Endothelial cell of umbilical vein (primary cell): ENCODE results near the gene KLHDC9. TPM values are rescaled to one million over a fixed set of nuclear protein-coding genes. Genes with fewer than 3 reads are reported as not detected.

ENCODE experiments used
- BruUV-seq: library from RNA; stranded (reverse); fragments of 400-500 nt; replicated peaks from 2 replicates; lab custom pipeline; 2021; lab: Mats Ljungman, UMichigan
- CTCF ChIA-PET: fragments of 300-600, 350-600 bp; sonication (Branson Sonifier 250); formaldehyde crosslinking; loops from one replicate; lab custom pipeline; 2021; ENCODE audit warnings: antibody characterized with exemption, inconsistent platforms; lab: Charles Lee
- POLR2A ChIA-PET: fragments of 300-600, 350-600 bp; sonication (Branson Sonifier 250); formaldehyde crosslinking; loops from one replicate; lab custom pipeline; 2021; ENCODE audit warnings: antibody characterized with exemption, inconsistent platforms; lab: Charles Lee
- DNase-seq: peaks from one replicate; pipeline ENCODE4 v3.0.0-alpha.2; 2011; ENCODE audit warnings: low read depth, low spot score
- FAIRE-seq: peaks from 2 replicates; lab custom pipeline; 2011; peaks lifted over from hg19 to GRCh38; lab: Jason Lieb, UNC
- H2AFZ ChIP-seq: 2 replicates; pipeline ENCODE4 v1.6.0; 2012; ENCODE audit warnings: low read depth, low read length, control low read depth, inconsistent platforms
- H3K27ac ChIP-seq: 2 replicates; pipeline ENCODE4 v1.5.1; 2011; ENCODE audit warnings: low read depth, mild to moderate bottlenecking, control low read depth, low read length, moderate library complexity; ENCODE audit not compliant: insufficient read depth
- H3K27me3 ChIP-seq, 2 experiments: 2 replicates each; pipeline versions ENCODE4 v1.6.0 to v1.6.1; 2011; ENCODE audit warnings: low read length in 2 of 2, mixed read lengths in 1 of 2; ENCODE audit not compliant: control insufficient read depth in 2 of 2, insufficient read depth in 2 of 2
- H3K36me3 ChIP-seq, 2 experiments: 2 replicates in 1 of 2; 3 replicates in 1 of 2; pipeline ENCODE4 v1.5.1; 2011; ENCODE audit warnings: low read length in 2 of 2, mild to moderate bottlenecking in 1 of 2, moderate library complexity in 1 of 2; ENCODE audit not compliant: control insufficient read depth in 2 of 2, insufficient read depth in 2 of 2; ENCODE audit errors: extremely low read depth in 1 of 2
- H3K4me1 ChIP-seq: 3 replicates; pipeline ENCODE4 v1.5.1; 2011; ENCODE audit warnings: mild to moderate bottlenecking, low read length; ENCODE audit not compliant: control insufficient read depth, insufficient read depth; ENCODE audit errors: extremely low read depth
- H3K4me2 ChIP-seq: 2 replicates; pipeline ENCODE4 v1.6.1; 2011; ENCODE audit warnings: low read length, control low read depth, mixed read lengths; ENCODE audit not compliant: insufficient read depth
- H3K4me3 ChIP-seq, 3 experiments: fragments of 200-600 bp in 1 of 3; sonication (generic), shearing (Covaris generic) in 1 of 3; replicated peaks in 1 of 3; 2 replicates each; pipeline ENCODE4 v1.5.1; 2011 to 2016; ENCODE audit warnings: control low read depth in 3 of 3, low read length in 3 of 3, mild to moderate bottlenecking in 2 of 3, inconsistent platforms in 1 of 3, low read depth in 1 of 3, moderate library complexity in 1 of 3; ENCODE audit not compliant: insufficient read depth in 1 of 3
- H3K79me2 ChIP-seq: 2 replicates; pipeline ENCODE4 v1.6.0; 2012; ENCODE audit warnings: low read length, inconsistent platforms; ENCODE audit not compliant: control insufficient read depth, insufficient read depth
- H3K9ac ChIP-seq: replicated peaks from 2 replicates; pipeline ENCODE3; 2011; ENCODE audit warnings: low read length, control low read depth; ENCODE audit not compliant: insufficient read depth; ENCODE audit errors: extremely low read depth
- H3K9me1 ChIP-seq: replicated peaks from 3 replicates; pipeline ENCODE4 v1.6.0; 2011; ENCODE audit warnings: mild to moderate bottlenecking, low read length; ENCODE audit not compliant: control insufficient read depth, insufficient read depth; ENCODE audit errors: extremely low read depth
- H3K9me3 ChIP-seq: replicated peaks from 2 replicates; pipeline ENCODE4 v1.5.1; 2012; ENCODE audit warnings: low read length, inconsistent platforms; ENCODE audit not compliant: control insufficient read depth, insufficient read depth
- H4K20me1 ChIP-seq: replicated peaks from 2 replicates; pipeline ENCODE3; 2011; ENCODE audit warnings: mild to moderate bottlenecking, low read length; ENCODE audit not compliant: control insufficient read depth, insufficient read depth; ENCODE audit errors: extremely low read depth
- CTCF ChIP-seq, 2 donors: IDR thresholded peaks; 1 replicate in 1 of 2; 2 replicates in 1 of 2; pipeline ENCODE4 v1.5.1; 2011; ENCODE audit warnings: low read length in 2 of 2, mild to moderate bottlenecking in 2 of 2, moderate library complexity in 2 of 2, control low read depth in 1 of 2, inconsistent platforms in 1 of 2, low read depth in 1 of 2; ENCODE audit not compliant: insufficient read depth in 1 of 2; ENCODE audit errors: extremely low read depth in 1 of 2
- EZH2 ChIP-seq: IDR thresholded peaks from 2 replicates; pipeline ENCODE4 v1.6.1; 2012; ENCODE audit warnings: borderline replicate concordance, low read depth, mild to moderate bottlenecking, moderate library complexity, low read length, inconsistent platforms; ENCODE audit not compliant: severe bottlenecking
- FOS ChIP-seq: IDR thresholded peaks from 2 replicates; pipeline ENCODE4 v1.6.1; 2011; ENCODE audit warnings: mild to moderate bottlenecking, low read length, moderate library complexity, borderline replicate concordance; ENCODE audit not compliant: insufficient read depth
- JUN ChIP-seq: IDR thresholded peaks from 2 replicates; pipeline ENCODE4 v1.6.1; 2011; ENCODE audit warnings: borderline replicate concordance, low read depth; ENCODE audit not compliant: insufficient read length, insufficient read depth
- MAX ChIP-seq: IDR thresholded peaks from 2 replicates; pipeline ENCODE4 v1.6.1; 2011; ENCODE audit not compliant: insufficient read depth, insufficient read length
- MYC ChIP-seq: IDR thresholded peaks from one replicate; pipeline ENCODE4 v1.6.1; 2011; ENCODE audit warnings: mild to moderate bottlenecking, low read depth, low read length
- POLR2A ChIP-seq: IDR thresholded peaks from 2 replicates; pipeline ENCODE4 v1.6.1; 2012; ENCODE audit warnings: low read depth, mild to moderate bottlenecking, control low read depth, low read length
- POLR2AphosphoS5 ChIP-seq: IDR thresholded peaks from 2 replicates; pipeline ENCODE4 v1.6.1; 2012; ENCODE audit warnings: low read depth, mild to moderate bottlenecking, control low read depth, low read length, moderate library complexity; ENCODE audit not compliant: insufficient read depth
- dilution Hi-C: fragments of 300-500 bp; cut with MboI; formaldehyde crosslinking; loops from one replicate; pipeline ENCODE4 v1.15.0; 2019; ENCODE audit warnings: low sequenced_read_pairs; ENCODE audit not compliant: extremely low pct_ligation_motif_present
- intact Hi-C: fragments of 100-400 bp; cut with micrococcal nuclease; formaldehyde crosslinking; loops from one replicate; pipeline ENCODE4 v1.10.0; 2022
- polyA plus RNA-seq, 4 experiments: library from polyadenylated mRNA; depleted of rRNA in 3 of 4; stranded (reverse) in 3 of 4; unstranded in 1 of 4; fragments of >200 nt; gene quantifications; 2 replicates each; pipeline versions ENCODE4 v1.2.1 to v1.2.3, GENCODE V29; 2011 to 2012; ENCODE audit warnings: missing spikeins in 1 of 4
- total RNA-seq: library from RNA; stranded (reverse); gene quantifications from 2 replicates; pipeline ENCODE4 v1.2.3, GENCODE V29; 2021

Gene KLHDC9
- total and polyA plus RNA-seq, 2 donors (not counting 3 experiments of a cell fraction or from before 2014, with no cell fraction given) = 1.1 to 2.6 TPM

GRCh38 chr1:161113915-161114314 lies 15.8 kb downstream of the KLHDC9 start:
- no TSS peak for BruUV-seq
- POLR2A ChIA-PET = no interaction called here

More at GRCh38 chr1:161113915-161114314, 15.8 kb downstream of the KLHDC9 start:
- dilution Hi-C loops = no loop called here
- Histone ChIP-seq H2AFZ (no peak overlapping the region), H3K36me3 (no peaks in the 10 kb centered on the region), H3K4me1 (peaks cover 42% of the 10 kb centered on the region), H3K27me3 (no peaks in the 10 kb centered on the region), H3K9me3 (no peaks in the 10 kb centered on the region), H3K9me1 (no peaks in the 10 kb centered on the region), H3K4me3 (no peak overlapping the region), H3K79me2 (peaks cover 89% of the 10 kb centered on the region), H4K20me1 (no peaks in the 10 kb centered on the region), H3K9ac (no peak overlapping the region), H3K27ac (no peak overlapping the region), H3K4me2 (peak overlapping the region; percentile 31)
- TF ChIP-seq FOS = no peak
- no peak for TF ChIP-seq MAX
- peak; percentile 18 for TF ChIP-seq POLR2AphosphoS5
- no peak for TF ChIP-seq MYC
- no peak for TF ChIP-seq JUN
- TF ChIP-seq CTCF (IDR thresholded peaks at IDR 0.05; ENCODE audit: extremely low read depth in 1 of 2, insufficient read depth in 1 of 2, low read depth in 1 of 2, low read length in 2 of 2) = no peak
- TF ChIP-seq POLR2A = no peak
- TF ChIP-seq EZH2 = no peak
- FAIRE-seq (no peak), DNase-seq (no peak)
- CTCF ChIA-PET = interaction anchor here (1.0 to 1.3 kb wide), 2 partner anchors 13 to 14 kb away, joined by 3 to 4 read pairs; no protein-coding TSS in a partner anchor
- intact Hi-C loops = no loop called here
